ENCODE results near the gene PRDX5.

The PRDX5 gene

GRCh38 chr11:64352995-64353714 is 35.2 kb downstream of the PRDX5 start:
- no peak for DNase-seq
- H3K27ac ChIP-seq: no peak overlapping the region
- H3K36me3 ChIP-seq: no peaks in the 10 kb centered on the region
- H3K9me3 ChIP-seq (ENCODE audit: severe bottlenecking): no peaks in the 10 kb centered on the region
- TF ChIP-seq CTCF (IDR thresholded peaks at IDR 0.05; ENCODE audit: low read depth, low read length): no peak
- H3K27me3 ChIP-seq (ENCODE audit: insufficient read depth, low read depth, severe bottlenecking): no peaks in the 10 kb centered on the region
- no peak overlapping the region for H3K4me3 ChIP-seq (ENCODE audit: low read depth, low read length)

GRCh38 chr11:64353715-64354506 is 36.0 kb downstream of the PRDX5 start:
- Histone ChIP-seq H3K9me3 (ENCODE audit: severe bottlenecking) (no peaks in the 10 kb centered on the region), H3K27me3 (ENCODE audit: insufficient read depth, low read depth, severe bottlenecking) (no peaks in the 10 kb centered on the region), H3K36me3 (no peaks in the 10 kb centered on the region), H3K4me3 (ENCODE audit: low read depth, low read length) (no peak overlapping the region), H3K27ac (no peak overlapping the region)
- TF ChIP-seq CTCF (IDR thresholded peaks at IDR 0.05; ENCODE audit: low read depth, low read length): no peak
- peak; percentile 6 for DNase-seq

- no peaks in the 10 kb centered on the region for H3K36me3 ChIP-seq
- no peaks in the 10 kb centered on the region for H3K9me3 ChIP-seq (ENCODE audit: severe bottlenecking)
- no peak overlapping the region for H3K4me3 ChIP-seq (ENCODE audit: low read depth, low read length)
- H3K27me3 ChIP-seq (ENCODE audit: insufficient read depth, low read depth, severe bottlenecking): no peaks in the 10 kb centered on the region
- H3K27ac ChIP-seq: peak overlapping the region; percentile 41; the same call in 1 of the 2 replicates
- TF ChIP-seq CTCF (IDR thresholded peaks at IDR 0.05; ENCODE audit: low read depth, low read length): peak; percentile 78
- DNase-seq: peak; percentile 87
Observed at GRCh38 chr11:64355078-64355940, 37.4 kb downstream of the PRDX5 start.

GRCh38 chr11:64356498-64357411 is 38.8 kb downstream of the PRDX5 start:
- Histone ChIP-seq H3K9me3 (ENCODE audit: severe bottlenecking) (no peaks in the 10 kb centered on the region), H3K4me3 (ENCODE audit: low read depth, low read length) (no peak overlapping the region), H3K27me3 (ENCODE audit: insufficient read depth, low read depth, severe bottlenecking) (no peaks in the 10 kb centered on the region), H3K36me3 (peaks cover 3% of the 10 kb centered on the region), H3K27ac (no peak overlapping the region)
- DNase-seq: peak; percentile 91
- TF ChIP-seq CTCF (IDR thresholded peaks at IDR 0.05; ENCODE audit: low read depth, low read length): peak; percentile 80

GRCh38 chr11:64357446-64357845 is 39.5 kb downstream of the PRDX5 start:
- Histone ChIP-seq H3K4me3 (ENCODE audit: low read depth, low read length) (no peak overlapping the region), H3K36me3 (peaks cover 10% of the 10 kb centered on the region), H3K27me3 (ENCODE audit: insufficient read depth, low read depth, severe bottlenecking) (no peaks in the 10 kb centered on the region), H3K27ac (no peak overlapping the region), H3K9me3 (ENCODE audit: severe bottlenecking) (no peaks in the 10 kb centered on the region)
- no peak for TF ChIP-seq CTCF (IDR thresholded peaks at IDR 0.05; ENCODE audit: low read depth, low read length)
- no peak for DNase-seq
